ENCODE data around the gene CLRN3. TPM values are rescaled to one million over a fixed set of nuclear protein-coding genes. Genes with fewer than 3 reads are reported as not detected.
A peak's percentile ranks its signal among the peaks of the same experiment; 100 is the strongest.

Gene CLRN3
- total RNA-seq, 2 experiments from 2014 or later: not detected

GRCh38 chr10:127852456-127852855, 40.3 kb downstream of the CLRN3 start:
- Mint-ChIP-seq H3K9me3 (ENCODE audit: low read depth) (no peaks in the 10 kb centered on the region), H3K4me1 (no peaks in the 10 kb centered on the region), H3K27me3 (no peaks in the 10 kb centered on the region), H3K4me3 (no peak overlapping the region), H3K27ac (no peak overlapping the region), H3K36me3 (no peaks in the 10 kb centered on the region)
- no peak for DNase-seq
- no peak for ATAC-seq
- CTCF ChIA-PET: interaction anchor here (1.4 kb wide), 1 partner anchor 156 kb away, joined by 3 read pairs; no protein-coding TSS in a partner anchor

- Mint-ChIP-seq H3K9me3 (ENCODE audit: low read depth) (no peaks in the 10 kb centered on the region), H3K27ac (no peak overlapping the region), H3K27me3 (no peaks in the 10 kb centered on the region), H3K4me3 (no peak overlapping the region), H3K36me3 (no peaks in the 10 kb centered on the region), H3K4me1 (no peaks in the 10 kb centered on the region)
- CTCF ChIA-PET: interaction anchor here (1.4 kb wide), 1 partner anchor 155 kb away, joined by 3 read pairs; no protein-coding TSS in a partner anchor
- no peak for ATAC-seq
- DNase-seq: no peak
Observed at GRCh38 chr10:127851661-127852194, 41.0 kb downstream of the CLRN3 start.

GRCh38 chr10:127850944-127851343, 41.8 kb downstream of the CLRN3 start:
- Mint-ChIP-seq H3K27me3 (no peaks in the 10 kb centered on the region), H3K9me3 (ENCODE audit: low read depth) (no peaks in the 10 kb centered on the region), H3K4me3 (no peak overlapping the region), H3K36me3 (no peaks in the 10 kb centered on the region), H3K4me1 (no peaks in the 10 kb centered on the region), H3K27ac (no peak overlapping the region)
- CTCF ChIA-PET: interaction anchor here (1.4 kb wide), 1 partner anchor 155 kb away, joined by 3 read pairs; no protein-coding TSS in a partner anchor
- ATAC-seq: no peak
- DNase-seq: no peak

- Mint-ChIP-seq H3K4me1 (no peaks in the 10 kb centered on the region), H3K9me3 (ENCODE audit: low read depth) (no peaks in the 10 kb centered on the region), H3K27ac (no peak overlapping the region), H3K4me3 (no peak overlapping the region), H3K27me3 (no peaks in the 10 kb centered on the region), H3K36me3 (no peaks in the 10 kb centered on the region)
- DNase-seq: no peak
- CTCF ChIA-PET: no interaction called here
- no peak for ATAC-seq
Observed at GRCh38 chr10:127849921-127850320, 42.8 kb downstream of the CLRN3 start.

- CTCF ChIA-PET: no interaction called here
- Mint-ChIP-seq H3K27ac (no peak overlapping the region), H3K4me1 (no peaks in the 10 kb centered on the region), H3K27me3 (no peaks in the 10 kb centered on the region), H3K36me3 (no peaks in the 10 kb centered on the region), H3K9me3 (ENCODE audit: low read depth) (no peaks in the 10 kb centered on the region), H3K4me3 (no peak overlapping the region)
- DNase-seq: no peak
- ATAC-seq: no peak
Observed at GRCh38 chr10:127849224-127849623, 43.5 kb downstream of the CLRN3 start.

- CTCF ChIA-PET: no interaction called here
- Mint-ChIP-seq H3K9me3 (ENCODE audit: low read depth) (no peaks in the 10 kb centered on the region), H3K36me3 (no peaks in the 10 kb centered on the region), H3K27ac (no peak overlapping the region), H3K4me1 (no peaks in the 10 kb centered on the region), H3K4me3 (no peak overlapping the region), H3K27me3 (no peaks in the 10 kb centered on the region)
- ATAC-seq (no peak), DNase-seq (no peak)
Observed at GRCh38 chr10:127848226-127848625, 44.5 kb downstream of the CLRN3 start.

- no peak overlapping the region for H3K4me3 Mint-ChIP-seq
- CTCF ChIA-PET: interaction anchor here (1.2 kb wide), 1 partner anchor 8 kb away, joined by 3 read pairs; no protein-coding TSS in a partner anchor
- no peaks in the 10 kb centered on the region for H3K4me1 Mint-ChIP-seq
- no peaks in the 10 kb centered on the region for H3K27me3 Mint-ChIP-seq
- H3K9me3 Mint-ChIP-seq (ENCODE audit: low read depth): no peaks in the 10 kb centered on the region
- DNase-seq: peak; percentile 7
- ATAC-seq: no peak
- H3K36me3 Mint-ChIP-seq: no peaks in the 10 kb centered on the region
- no peak overlapping the region for H3K27ac Mint-ChIP-seq
Observed at GRCh38 chr10:127845756-127846155, 47.0 kb downstream of the CLRN3 start.

- Mint-ChIP-seq H3K9me3 (ENCODE audit: low read depth) (no peaks in the 10 kb centered on the region), H3K27me3 (peaks cover 2% of the 10 kb centered on the region), H3K36me3 (no peaks in the 10 kb centered on the region), H3K4me3 (no peak overlapping the region), H3K27ac (no peak overlapping the region), H3K4me1 (no peaks in the 10 kb centered on the region)
- DNase-seq (no peak), ATAC-seq (no peak)
- CTCF ChIA-PET: no interaction called here
Observed at GRCh38 chr10:127840884-127841283, 51.9 kb downstream of the CLRN3 start.

GRCh38 chr10:127836966-127837365, 55.8 kb downstream of the CLRN3 start:
- no peaks in the 10 kb centered on the region for H3K36me3 Mint-ChIP-seq
- DNase-seq (no peak), ATAC-seq (no peak)
- H3K27ac Mint-ChIP-seq: no peak overlapping the region
- no peaks in the 10 kb centered on the region for H3K4me1 Mint-ChIP-seq
- H3K9me3 Mint-ChIP-seq (ENCODE audit: low read depth): no peaks in the 10 kb centered on the region
- CTCF ChIA-PET: no interaction called here
- no peak overlapping the region for H3K4me3 Mint-ChIP-seq
- peaks cover 2% of the 10 kb centered on the region for H3K27me3 Mint-ChIP-seq

GRCh38 chr10:127836176-127836575, 56.6 kb downstream of the CLRN3 start:
- H3K9me3 Mint-ChIP-seq (ENCODE audit: low read depth): no peaks in the 10 kb centered on the region
- ATAC-seq: no peak

GRCh38 chr10:127834791-127835190, 58.0 kb downstream of the CLRN3 start:
- Mint-ChIP-seq H3K9me3 (ENCODE audit: low read depth) (no peaks in the 10 kb centered on the region), H3K27me3 (peaks cover 2% of the 10 kb centered on the region), H3K4me3 (no peak overlapping the region), H3K4me1 (no peaks in the 10 kb centered on the region), H3K36me3 (no peaks in the 10 kb centered on the region), H3K27ac (no peak overlapping the region)
- CTCF ChIA-PET: no interaction called here
- ATAC-seq: no peak
- DNase-seq: peak; percentile 15

More at GRCh38 chr10:127836176-127836575, 56.6 kb downstream of the CLRN3 start:
- Mint-ChIP-seq H3K4me1 (no peaks in the 10 kb centered on the region), H3K27me3 (peaks cover 2% of the 10 kb centered on the region), H3K36me3 (no peaks in the 10 kb centered on the region), H3K4me3 (no peak overlapping the region), H3K27ac (no peak overlapping the region)
- CTCF ChIA-PET: no interaction called here
- DNase-seq: no peak

- DNase-seq (no peak), ATAC-seq (no peak)
- no peaks in the 10 kb centered on the region for H3K4me1 Mint-ChIP-seq
- H3K27ac Mint-ChIP-seq: no peak overlapping the region
- H3K36me3 Mint-ChIP-seq: no peaks in the 10 kb centered on the region
- no peaks in the 10 kb centered on the region for H3K9me3 Mint-ChIP-seq (ENCODE audit: low read depth)
- H3K4me3 Mint-ChIP-seq: no peak overlapping the region
- peaks cover 2% of the 10 kb centered on the region for H3K27me3 Mint-ChIP-seq
- CTCF ChIA-PET: no interaction called here
Observed at GRCh38 chr10:127834221-127834620, 58.5 kb downstream of the CLRN3 start.

- Mint-ChIP-seq H3K36me3 (no peaks in the 10 kb centered on the region), H3K27ac (no peak overlapping the region), H3K4me3 (no peak overlapping the region), H3K9me3 (ENCODE audit: low read depth) (no peaks in the 10 kb centered on the region), H3K27me3 (peaks cover 2% of the 10 kb centered on the region), H3K4me1 (no peaks in the 10 kb centered on the region)
- ATAC-seq (no peak), DNase-seq (peak; percentile 15)
- CTCF ChIA-PET: no interaction called here
Observed at GRCh38 chr10:127833804-127834203, 58.9 kb downstream of the CLRN3 start.

- DNase-seq: no peak
- H3K9me3 Mint-ChIP-seq (ENCODE audit: low read depth): no peaks in the 10 kb centered on the region
- H3K36me3 Mint-ChIP-seq: no peaks in the 10 kb centered on the region
- no peak for ATAC-seq
- H3K27me3 Mint-ChIP-seq: no peaks in the 10 kb centered on the region
- no peak overlapping the region for H3K4me3 Mint-ChIP-seq
- no peaks in the 10 kb centered on the region for H3K4me1 Mint-ChIP-seq
- H3K27ac Mint-ChIP-seq: no peak overlapping the region
- CTCF ChIA-PET: no interaction called here
Observed at GRCh38 chr10:127832501-127832900, 60.2 kb downstream of the CLRN3 start.

GRCh38 chr10:127830414-127830813, 62.3 kb downstream of the CLRN3 start:
- Mint-ChIP-seq H3K4me3 (no peak overlapping the region), H3K27ac (no peak overlapping the region), H3K4me1 (no peaks in the 10 kb centered on the region), H3K27me3 (no peaks in the 10 kb centered on the region), H3K36me3 (no peaks in the 10 kb centered on the region), H3K9me3 (ENCODE audit: low read depth) (no peaks in the 10 kb centered on the region)
- CTCF ChIA-PET: no interaction called here
- no peak for DNase-seq
- no peak for ATAC-seq

Measured in activated CD8-positive, alpha-beta memory T cell treated with anti-CD3 and anti-CD28 coated beads, Interleukin-2, amount 10 ng/mL, durations not matched to agents 7 days and 5 days (primary cell).